Liver (tissue), 2 donors: ENCODE data around the gene KHNYN.

Experiments
- NR2F2 ChIP-seq: IDR thresholded peaks from 2 replicates; pipeline ENCODE4 v1.6.1; 2016; ENCODE audit warnings: antibody characterized with exemption
- RAD21 ChIP-seq, 2 donors: IDR thresholded peaks; 2 replicates each; pipeline ENCODE4 v1.6.1; 2016; ENCODE audit warnings: antibody characterized with exemption in 2 of 2, mild to moderate bottlenecking in 2 of 2
- donor health status: healthy.

GRCh38 chr14:24475261-24475660 lies 45.5 kb downstream of the KHNYN start:
- no peak for TF ChIP-seq RAD21 (IDR thresholded peaks at IDR 0.05)
- no peak for TF ChIP-seq NR2F2
